ENCODE data around the gene CADM4.

The CADM4 gene

DNA sequence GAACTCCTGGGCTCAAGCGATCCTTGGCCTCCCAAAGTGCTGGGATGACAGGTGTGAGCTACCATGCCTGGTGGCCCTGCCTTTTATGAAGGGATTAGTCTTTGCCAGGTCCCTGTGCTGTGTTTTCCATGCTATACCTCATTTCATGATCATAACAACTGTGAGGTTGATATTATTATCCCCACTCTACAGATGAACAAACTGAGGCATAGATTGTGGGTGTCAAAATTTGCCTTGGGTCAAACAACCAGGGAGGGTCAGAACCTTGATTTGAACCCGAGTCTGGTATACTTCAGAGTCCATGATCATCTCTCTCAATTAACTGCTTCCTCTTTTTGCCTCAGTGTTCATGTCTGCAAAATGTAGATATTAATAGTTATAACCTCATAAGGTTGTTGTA is 57.2 kb downstream of the CADM4 start:
- Histone ChIP-seq H2AK5ac (ENCODE audit: low read length) (no peak overlapping the region), H3K36me3 (ENCODE audit: control insufficient read depth in 1 of 2, insufficient read depth in 2 of 2, low read length in 2 of 2) (peaks cover 0 to 8% of the 10 kb centered on the region in 2 experiments), H4K91ac (ENCODE audit: low read depth, low read length) (no peak overlapping the region), H3K9ac (ENCODE audit: low read length) (no peak overlapping the region), H2BK12ac (ENCODE audit: low read length) (no peak overlapping the region), H3K14ac (ENCODE audit: low read length) (no peak overlapping the region), H3K79me2 (ENCODE audit: control insufficient read depth, insufficient read depth, low read length, poor library complexity) (no peaks in the 10 kb centered on the region), H4K12ac (ENCODE audit: low read depth, low read length) (no peak overlapping the region), H3K18ac (ENCODE audit: low read length) (no peak overlapping the region), H3K23ac (ENCODE audit: low read length) (no peak overlapping the region), H3K4ac (ENCODE audit: low read depth, low read length) (no peak overlapping the region), H2BK5ac (ENCODE audit: low read depth, low read length, poor library complexity) (no peak overlapping the region), H3K27me3 (ENCODE audit: insufficient read depth, low read length) (no peaks in the 10 kb centered on the region), H3K9me3 (ENCODE audit: insufficient read depth, low read depth, low read length) (peaks cover 3% of the 10 kb centered on the region), H3K79me1 (ENCODE audit: low read length) (peaks cover 3% of the 10 kb centered on the region), H2BK120ac (ENCODE audit: insufficient read depth, low read length, poor library complexity) (no peak overlapping the region), H4K8ac (ENCODE audit: low read depth, low read length) (no peak overlapping the region), H3K27ac (ENCODE audit: low read depth, low read length) (no peak overlapping the region), H3K4me2 (ENCODE audit: low read length) (no peak overlapping the region), H3K4me1 (ENCODE audit: control insufficient read depth in 1 of 2, insufficient read depth in 2 of 2, low read length in 2 of 2) (peaks cover 0 to 4% of the 10 kb centered on the region in 2 experiments), H2AFZ (ENCODE audit: insufficient read depth, low read length, poor library complexity) (no peak overlapping the region), H3K4me3 (ENCODE audit: low read depth, low read length) (no peak overlapping the region)
- no peak for DNase-seq
- WGBS (ENCODE audit: extremely low coverage, insufficient coverage, insufficient read length) = no CpG with 5 or more reads among the region's 2 CpGs

DNA sequence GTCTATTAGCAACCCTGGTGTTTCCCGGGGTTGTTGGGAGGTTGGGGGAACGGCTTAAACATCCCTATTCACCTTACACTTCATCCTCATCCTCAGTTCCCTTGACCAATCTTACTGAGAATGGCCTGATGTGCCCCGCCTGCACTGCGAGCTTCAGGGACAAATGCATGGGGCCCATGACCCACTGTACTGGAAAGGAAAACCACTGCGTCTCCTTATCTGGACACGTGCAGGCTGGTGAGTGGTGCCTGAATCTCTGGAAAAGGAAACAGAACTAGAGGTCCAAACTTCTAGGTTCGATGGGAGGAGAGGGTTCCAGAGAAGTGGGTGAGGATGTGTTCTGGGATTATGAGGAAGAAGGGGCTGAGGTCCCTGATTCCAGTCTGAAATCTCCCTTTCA is 58.2 kb downstream of the CADM4 start:
- H2BK120ac ChIP-seq (ENCODE audit: insufficient read depth, low read length, poor library complexity) = no peak overlapping the region
- no peak overlapping the region for H3K14ac ChIP-seq (ENCODE audit: low read length)
- H3K18ac ChIP-seq (ENCODE audit: low read length) = no peak overlapping the region
- no peak overlapping the region for H3K4me2 ChIP-seq (ENCODE audit: low read length)
- no peak overlapping the region for H3K9ac ChIP-seq (ENCODE audit: low read length)
- peaks cover 2% of the 10 kb centered on the region for H3K9me3 ChIP-seq (ENCODE audit: insufficient read depth, low read depth, low read length)
- no peaks in the 10 kb centered on the region for H3K27me3 ChIP-seq (ENCODE audit: insufficient read depth, low read length)
- no peak overlapping the region for H2BK12ac ChIP-seq (ENCODE audit: low read length)
- H2AFZ ChIP-seq (ENCODE audit: insufficient read depth, low read length, poor library complexity) = no peak overlapping the region
- no peaks in the 10 kb centered on the region for H3K79me2 ChIP-seq (ENCODE audit: control insufficient read depth, insufficient read depth, low read length, poor library complexity)
- no peak overlapping the region for H3K4me3 ChIP-seq (ENCODE audit: low read depth, low read length)
- H2AK5ac ChIP-seq (ENCODE audit: low read length) = no peak overlapping the region
- no peak overlapping the region for H3K4ac ChIP-seq (ENCODE audit: low read depth, low read length)
- H3K79me1 ChIP-seq (ENCODE audit: low read length) = peaks cover 3% of the 10 kb centered on the region
- H3K4me1 ChIP-seq (ENCODE audit: control insufficient read depth in 1 of 2, insufficient read depth in 2 of 2, low read length in 2 of 2) = peaks cover 0 to 4% of the 10 kb centered on the region in 2 experiments
- H4K91ac ChIP-seq (ENCODE audit: low read depth, low read length) = no peak overlapping the region
- H4K8ac ChIP-seq (ENCODE audit: low read depth, low read length) = no peak overlapping the region
- H3K27ac ChIP-seq (ENCODE audit: low read depth, low read length) = no peak overlapping the region
- H3K36me3 ChIP-seq (ENCODE audit: control insufficient read depth in 1 of 2, insufficient read depth in 2 of 2, low read length in 2 of 2) = peaks cover 0 to 5% of the 10 kb centered on the region in 2 experiments
- no peak overlapping the region for H3K23ac ChIP-seq (ENCODE audit: low read length)
- H4K12ac ChIP-seq (ENCODE audit: low read depth, low read length) = no peak overlapping the region
- H2BK5ac ChIP-seq (ENCODE audit: low read depth, low read length, poor library complexity) = no peak overlapping the region
- WGBS (ENCODE audit: extremely low coverage, insufficient coverage, insufficient read length) = no CpG with 5 or more reads among the region's 7 CpGs
- DNase-seq = no peak

DNA sequence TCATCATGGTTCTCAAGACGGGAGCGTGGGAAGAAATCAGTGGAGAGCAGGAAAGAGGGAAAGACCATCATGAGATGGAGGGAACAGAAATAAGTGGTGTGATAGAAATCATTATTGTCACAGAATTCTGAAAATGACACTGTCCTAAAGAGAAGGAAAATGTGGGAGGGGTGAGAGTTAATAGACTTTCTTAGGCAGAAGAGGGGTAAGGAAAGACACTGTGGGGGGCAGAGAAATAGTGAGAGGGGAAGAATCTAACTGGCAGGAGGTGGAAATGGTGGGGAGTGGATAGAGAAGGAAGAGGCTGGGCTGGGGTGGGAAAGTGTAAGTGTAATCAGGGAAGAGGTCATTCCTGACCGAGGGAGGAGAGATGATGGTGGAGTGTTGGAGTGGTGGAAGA is 60.9 kb downstream of the CADM4 start:
- H3K27ac ChIP-seq (ENCODE audit: low read depth, low read length) = no peak overlapping the region
- no peak overlapping the region for H3K9ac ChIP-seq (ENCODE audit: low read length)
- H3K9me3 ChIP-seq (ENCODE audit: insufficient read depth, low read depth, low read length) = peaks cover 1% of the 10 kb centered on the region
- H4K8ac ChIP-seq (ENCODE audit: low read depth, low read length) = no peak overlapping the region
- H3K4me1 ChIP-seq (ENCODE audit: control insufficient read depth in 1 of 2, insufficient read depth in 2 of 2, low read length in 2 of 2) = peaks cover 3 to 13% of the 10 kb centered on the region in 2 experiments
- H4K12ac ChIP-seq (ENCODE audit: low read depth, low read length) = no peak overlapping the region
- H2BK120ac ChIP-seq (ENCODE audit: insufficient read depth, low read length, poor library complexity) = no peak overlapping the region
- H2AK5ac ChIP-seq (ENCODE audit: low read length) = no peak overlapping the region
- no peak overlapping the region for H2BK5ac ChIP-seq (ENCODE audit: low read depth, low read length, poor library complexity)
- H3K23ac ChIP-seq (ENCODE audit: low read length) = no peak overlapping the region
- no peak for DNase-seq
- WGBS (ENCODE audit: extremely low coverage, insufficient coverage, insufficient read length) = 86% methylated on average over 1 of the region's 3 CpGs
- H3K4ac ChIP-seq (ENCODE audit: low read depth, low read length) = no peak overlapping the region
- no peak overlapping the region for H3K14ac ChIP-seq (ENCODE audit: low read length)
- H3K79me2 ChIP-seq (ENCODE audit: control insufficient read depth, insufficient read depth, low read length, poor library complexity) = peaks cover 4% of the 10 kb centered on the region
- H3K4me2 ChIP-seq (ENCODE audit: low read length) = no peak overlapping the region
- no peak overlapping the region for H2AFZ ChIP-seq (ENCODE audit: insufficient read depth, low read length, poor library complexity)
- H4K91ac ChIP-seq (ENCODE audit: low read depth, low read length) = no peak overlapping the region
- H3K4me3 ChIP-seq (ENCODE audit: low read depth, low read length) = no peak overlapping the region
- H3K36me3 ChIP-seq (ENCODE audit: control insufficient read depth in 1 of 2, insufficient read depth in 2 of 2, low read length in 2 of 2) = no peaks in the 10 kb centered on the region
- no peaks in the 10 kb centered on the region for H3K27me3 ChIP-seq (ENCODE audit: insufficient read depth, low read length)
- no peak overlapping the region for H2BK12ac ChIP-seq (ENCODE audit: low read length)
- no peak overlapping the region for H3K18ac ChIP-seq (ENCODE audit: low read length)
- H3K79me1 ChIP-seq (ENCODE audit: low read length) = peaks cover 6% of the 10 kb centered on the region

DNA sequence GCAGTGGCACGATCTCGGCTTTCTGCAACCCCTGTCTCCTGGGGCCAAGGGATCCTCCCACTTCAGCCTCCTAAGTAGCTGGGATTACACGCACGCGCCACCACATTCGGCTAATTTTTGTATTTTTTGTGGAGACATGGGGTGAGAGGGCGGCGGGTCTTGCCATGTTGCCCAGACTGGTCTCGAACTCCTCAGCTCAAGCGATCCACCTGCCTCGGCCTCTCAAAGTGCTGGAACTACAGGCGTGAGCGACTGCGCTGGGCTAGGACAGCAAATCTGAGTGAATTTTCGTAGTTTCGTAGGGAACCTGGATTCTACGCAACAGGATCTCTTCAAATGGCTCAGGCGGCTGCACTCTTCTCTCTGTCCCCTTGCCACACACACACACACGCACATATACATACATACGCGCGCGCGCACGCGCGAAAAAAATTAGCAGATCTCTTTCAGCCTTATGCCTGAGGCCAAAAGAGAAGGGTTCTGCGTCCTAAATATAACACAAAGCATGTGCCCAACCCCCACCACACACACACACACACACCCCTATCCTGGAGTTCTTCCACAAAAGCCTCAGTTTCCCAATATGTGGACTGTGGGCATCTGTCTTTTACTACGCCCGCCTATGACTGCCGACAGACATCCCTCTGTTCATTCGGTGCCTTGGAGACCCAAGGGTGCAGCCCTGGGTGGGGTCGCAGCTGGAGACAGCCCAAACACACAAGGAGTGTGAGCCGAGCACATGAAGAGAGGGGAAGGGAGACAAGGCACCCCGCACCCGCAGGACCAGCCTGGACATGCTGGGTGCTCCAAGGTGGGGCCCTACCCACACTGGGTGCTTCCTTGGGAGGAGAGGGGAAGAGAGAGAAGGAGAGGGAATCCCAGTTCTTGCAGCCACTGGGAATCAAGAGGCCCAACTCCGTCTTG is 63.4 kb downstream of the CADM4 start:
- Histone ChIP-seq H2BK5ac (ENCODE audit: low read depth, low read length, poor library complexity) (peak overlapping the region; percentile 3), H4K91ac (ENCODE audit: low read depth, low read length) (peak overlapping the region; percentile 41), H3K9ac (ENCODE audit: low read length) (no peak overlapping the region), H3K27me3 (ENCODE audit: insufficient read depth, low read length) (no peaks in the 10 kb centered on the region), H3K4me3 (ENCODE audit: low read depth, low read length) (peak overlapping the region; percentile 63), H3K27ac (ENCODE audit: low read depth, low read length) (no peak overlapping the region), H3K79me1 (ENCODE audit: low read length) (peaks cover 6% of the 10 kb centered on the region), H2BK120ac (ENCODE audit: insufficient read depth, low read length, poor library complexity) (no peak overlapping the region), H2AFZ (ENCODE audit: insufficient read depth, low read length, poor library complexity) (peak overlapping the region; percentile 73), H2BK12ac (ENCODE audit: low read length) (no peak overlapping the region), H3K79me2 (ENCODE audit: control insufficient read depth, insufficient read depth, low read length, poor library complexity) (peaks cover 4% of the 10 kb centered on the region), H3K18ac (ENCODE audit: low read length) (no peak overlapping the region), H3K14ac (ENCODE audit: low read length) (no peak overlapping the region), H4K12ac (ENCODE audit: low read depth, low read length) (peak overlapping the region; percentile 54), H3K23ac (ENCODE audit: low read length) (no peak overlapping the region), H4K8ac (ENCODE audit: low read depth, low read length) (peak overlapping the region; percentile 87), H3K9me3 (ENCODE audit: insufficient read depth, low read depth, low read length) (no peaks in the 10 kb centered on the region), H3K4me2 (ENCODE audit: low read length) (peak overlapping the region; percentile 64), H3K4ac (ENCODE audit: low read depth, low read length) (peak overlapping the region; percentile 23), H2AK5ac (ENCODE audit: low read length) (peak overlapping the region; percentile 7), H3K4me1 (ENCODE audit: control insufficient read depth in 1 of 2, insufficient read depth in 2 of 2, low read length in 2 of 2) (peaks cover 3 to 13% of the 10 kb centered on the region in 2 experiments), H3K36me3 (ENCODE audit: control insufficient read depth in 1 of 2, insufficient read depth in 2 of 2, low read length in 2 of 2) (peaks cover 2 to 9% of the 10 kb centered on the region in 2 experiments)
- no CpG with 5 or more reads among the region's 37 CpGs for WGBS (ENCODE audit: extremely low coverage, insufficient coverage, insufficient read length)
- peak; percentile 23 to 60 for DNase-seq

Data from trophoblast cell (in vitro differentiated cells and primary cell).